Left hindlimb (tissue), 1 donor: Measurements from ENCODE around the gene ABCA8.
"Not testable (repeated sequence)": the region's sequence is repeated elsewhere in the genome, so short reads cannot be mapped to it uniquely, and the experiment has no call there.

Source experiments
- DNase-seq: peaks from one replicate; pipeline ENCODE4 v3.0.0-alpha.2; 2018

The ABCA8 gene, protein sequence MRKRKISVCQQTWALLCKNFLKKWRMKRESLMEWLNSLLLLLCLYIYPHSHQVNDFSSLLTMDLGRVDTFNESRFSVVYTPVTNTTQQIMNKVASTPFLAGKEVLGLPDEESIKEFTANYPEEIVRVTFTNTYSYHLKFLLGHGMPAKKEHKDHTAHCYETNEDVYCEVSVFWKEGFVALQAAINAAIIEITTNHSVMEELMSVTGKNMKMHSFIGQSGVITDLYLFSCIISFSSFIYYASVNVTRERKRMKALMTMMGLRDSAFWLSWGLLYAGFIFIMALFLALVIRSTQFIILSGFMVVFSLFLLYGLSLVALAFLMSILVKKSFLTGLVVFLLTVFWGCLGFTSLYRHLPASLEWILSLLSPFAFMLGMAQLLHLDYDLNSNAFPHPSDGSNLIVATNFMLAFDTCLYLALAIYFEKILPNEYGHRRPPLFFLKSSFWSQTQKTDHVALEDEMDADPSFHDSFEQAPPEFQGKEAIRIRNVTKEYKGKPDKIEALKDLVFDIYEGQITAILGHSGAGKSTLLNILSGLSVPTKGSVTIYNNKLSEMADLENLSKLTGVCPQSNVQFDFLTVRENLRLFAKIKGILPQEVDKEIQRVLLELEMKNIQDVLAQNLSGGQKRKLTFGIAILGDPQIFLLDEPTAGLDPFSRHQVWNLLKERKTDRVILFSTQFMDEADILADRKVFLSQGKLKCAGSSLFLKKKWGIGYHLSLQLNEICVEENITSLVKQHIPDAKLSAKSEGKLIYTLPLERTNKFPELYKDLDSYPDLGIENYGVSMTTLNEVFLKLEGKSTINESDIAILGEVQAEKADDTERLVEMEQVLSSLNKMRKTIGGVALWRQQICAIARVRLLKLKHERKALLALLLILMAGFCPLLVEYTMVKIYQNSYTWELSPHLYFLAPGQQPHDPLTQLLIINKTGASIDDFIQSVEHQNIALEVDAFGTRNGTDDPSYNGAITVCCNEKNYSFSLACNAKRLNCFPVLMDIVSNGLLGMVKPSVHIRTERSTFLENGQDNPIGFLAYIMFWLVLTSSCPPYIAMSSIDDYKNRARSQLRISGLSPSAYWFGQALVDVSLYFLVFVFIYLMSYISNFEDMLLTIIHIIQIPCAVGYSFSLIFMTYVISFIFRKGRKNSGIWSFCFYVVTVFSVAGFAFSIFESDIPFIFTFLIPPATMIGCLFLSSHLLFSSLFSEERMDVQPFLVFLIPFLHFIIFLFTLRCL (N-terminal part only)

DNA sequence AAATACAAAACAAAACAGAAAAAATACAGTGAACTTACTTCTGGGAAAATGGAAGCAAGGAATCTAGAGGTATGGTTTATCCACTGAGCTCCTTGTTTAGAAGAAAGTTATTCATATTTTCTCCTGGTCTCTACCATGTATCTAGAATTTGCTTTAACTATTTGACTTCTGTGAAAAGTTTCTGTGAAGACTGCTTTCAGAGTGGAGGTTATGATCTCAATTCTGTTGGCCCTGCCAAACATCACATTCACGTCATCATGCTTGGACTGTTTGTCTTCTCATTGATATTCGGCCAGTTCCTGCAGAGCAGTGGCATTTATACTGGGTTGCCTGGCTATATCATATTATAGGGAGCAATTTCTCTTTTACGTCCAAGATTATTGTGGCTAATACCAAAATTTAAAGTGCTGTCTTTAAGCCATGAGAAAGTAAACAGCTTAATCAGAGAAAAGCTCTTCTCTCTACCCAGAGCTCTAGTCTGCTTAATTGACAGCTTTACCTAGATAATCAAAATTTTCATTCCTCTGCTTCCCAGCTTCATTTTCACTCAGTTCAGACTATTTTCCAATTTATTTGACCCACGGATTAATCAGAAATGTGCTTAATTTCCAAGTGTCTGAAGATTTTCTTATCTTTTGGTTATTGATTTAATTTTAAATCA is at the start of gene ABCA8:
TSS of gene ABCA8 (minus strand) at position 212 of the 661 bp plus-strand sequence. CDS start 13,358 bp downstream, outside the sequence.
- DNase-seq, result peak; percentile 50

GRCh38 chr17:69004759-69005158 is 49.6 kb upstream of the ABCA8 start:
- DNase-seq, result not testable (repeated sequence)

- DNase-seq, result not testable (repeated sequence)
Observed at GRCh38 chr17:68999743-69000142, 44.6 kb upstream of the ABCA8 start.

GRCh38 chr17:68993112-68993511 is 37.9 kb upstream of the ABCA8 start:
- DNase-seq, result no peak

DNA sequence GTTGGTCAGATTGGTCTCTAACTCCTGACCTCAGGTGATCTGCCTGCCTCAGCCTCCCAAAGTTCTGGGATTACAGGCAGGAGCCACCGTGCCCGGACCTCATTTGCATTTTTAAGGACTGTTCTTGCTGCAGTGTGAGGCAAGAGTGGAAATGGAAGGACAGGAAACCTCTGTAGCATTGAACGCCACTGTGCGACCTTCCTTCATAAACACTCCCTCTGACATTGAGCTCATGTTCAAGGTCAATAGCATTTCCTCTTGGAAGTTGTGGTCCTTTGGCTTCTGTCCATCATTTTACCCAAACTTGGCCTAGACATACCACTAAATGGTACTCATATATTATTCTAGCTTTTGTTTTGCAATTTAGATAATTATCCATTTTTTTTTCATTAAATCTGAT is 32.8 kb upstream of the ABCA8 start:
- DNase-seq, result no peak

DNA sequence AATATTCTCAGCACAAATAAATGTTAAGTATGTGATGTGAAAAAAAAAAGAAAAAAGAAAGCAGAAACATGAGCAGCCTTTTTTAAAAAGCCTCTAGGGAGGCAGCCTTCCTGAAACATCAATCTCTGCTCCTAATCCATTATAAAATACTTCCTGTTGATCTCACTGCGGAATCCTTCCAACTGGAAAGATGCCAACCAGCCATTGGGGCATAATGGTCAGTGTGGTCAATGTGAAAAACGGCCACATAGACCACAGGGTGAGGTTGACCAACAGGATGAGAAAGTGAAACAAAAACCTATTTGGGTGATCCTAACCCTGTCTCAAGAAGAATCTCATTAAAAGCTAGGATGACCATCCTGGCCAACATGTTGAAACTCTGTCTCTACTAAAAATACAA is 26.1 kb upstream of the ABCA8 start:
- DNase-seq, result peak; percentile 39

DNA sequence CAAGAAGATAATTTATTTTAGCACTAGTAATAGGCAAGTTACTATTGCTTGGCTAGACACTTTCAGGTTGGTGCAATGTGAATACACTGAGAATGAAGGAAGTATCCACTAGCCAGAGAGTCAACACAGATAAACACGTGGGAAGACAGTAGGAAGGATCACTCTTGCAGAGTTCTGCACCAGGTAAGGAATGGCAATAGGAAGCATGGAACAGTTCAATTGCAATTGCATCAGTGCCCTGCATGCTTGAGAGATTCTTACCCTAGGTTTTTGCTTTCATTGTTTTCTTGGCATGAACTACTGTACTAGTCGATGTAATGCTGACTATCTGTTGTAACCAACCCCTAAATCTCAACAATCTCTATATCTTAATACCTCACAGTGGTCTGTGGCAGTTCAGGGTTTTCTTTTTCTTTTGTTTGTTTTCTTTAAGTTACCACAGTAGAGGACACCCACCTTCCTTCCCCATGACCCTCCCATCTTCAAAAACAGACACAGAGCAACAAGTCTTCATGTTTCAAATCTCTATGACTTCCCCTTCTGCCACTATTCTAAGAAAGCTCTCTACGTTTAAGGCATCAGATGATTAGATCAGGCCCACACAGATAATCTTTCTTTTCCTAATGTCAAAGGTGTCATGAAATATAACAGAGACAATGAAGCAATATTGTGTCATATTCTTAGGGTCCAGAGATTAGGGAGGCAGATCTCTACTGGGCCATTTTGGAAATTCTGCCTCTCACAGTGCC is 18.1 kb upstream of the ABCA8 start:
- no peak for DNase-seq

DNA sequence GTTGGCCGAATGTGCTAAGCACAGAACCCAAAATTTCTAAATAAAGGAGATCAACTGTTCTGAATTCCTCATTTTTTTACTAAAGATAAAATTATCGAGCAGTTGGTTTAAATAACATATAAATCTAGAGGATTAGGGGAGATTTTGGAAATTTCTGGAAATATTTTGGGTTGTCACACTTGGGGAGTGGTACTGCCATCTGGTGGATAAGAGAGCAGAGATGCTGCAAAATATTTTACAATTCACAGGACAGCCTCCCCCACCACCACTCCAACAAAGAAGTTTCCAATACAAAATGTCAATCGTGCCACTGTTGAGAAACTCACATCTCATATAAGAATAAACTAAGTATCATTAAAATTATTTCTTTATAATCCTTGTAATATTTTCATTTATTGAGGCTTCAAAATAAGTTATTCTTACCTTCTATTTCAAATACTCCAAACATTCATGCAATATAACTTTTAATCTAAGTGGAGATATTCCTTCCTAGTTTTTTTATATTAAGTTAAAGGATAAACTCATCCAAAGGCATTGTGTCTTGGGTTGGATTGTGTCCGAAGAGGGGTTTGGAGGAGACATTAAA is 17.0 kb upstream of the ABCA8 start:
- no peak for DNase-seq

DNA sequence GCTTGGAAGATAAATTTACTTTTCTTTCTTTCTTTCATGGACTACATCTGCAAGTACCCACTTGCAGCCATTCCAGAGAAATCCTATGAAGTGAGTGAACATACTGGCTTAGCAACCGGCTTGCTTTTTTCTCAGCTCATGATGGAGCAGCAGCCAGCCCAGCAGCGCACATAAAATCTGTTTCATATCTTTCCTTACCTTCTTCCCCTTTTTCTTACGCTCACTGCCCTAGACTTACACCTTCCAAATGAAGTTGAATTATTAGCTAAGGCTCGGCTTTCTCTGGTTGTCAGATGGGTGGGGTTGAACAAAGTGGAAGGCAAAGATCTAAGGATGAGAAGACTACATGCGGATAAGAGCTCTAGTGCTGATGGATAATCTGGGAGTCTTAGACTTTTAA is 13.9 kb upstream of the ABCA8 start:
- DNase-seq, result no peak

DNA sequence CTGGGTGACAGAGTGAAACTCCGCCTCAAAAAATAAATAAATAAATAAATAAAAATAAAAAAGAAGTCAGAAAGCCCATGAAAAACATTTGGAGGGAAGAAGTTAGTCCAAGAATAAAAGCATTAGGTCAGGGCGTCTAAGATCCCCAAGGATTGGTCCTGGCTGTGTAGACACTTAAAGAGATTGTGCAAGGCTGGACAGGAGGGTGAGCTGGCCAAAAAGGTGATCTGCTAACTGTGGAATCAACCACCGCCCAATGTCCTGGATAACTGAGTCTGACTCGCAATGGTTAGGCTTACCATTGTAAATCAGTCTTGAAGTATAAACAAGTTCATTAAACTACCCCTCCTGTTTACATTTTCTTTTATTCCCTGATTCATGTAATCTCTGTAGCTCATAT is 8.8 kb upstream of the ABCA8 start:
- DNase-seq, result no peak

GRCh38 chr17:68961214-68961882 is 6.2 kb upstream of the ABCA8 start:
- no peak for DNase-seq

- DNase-seq, result not testable (repeated sequence)
Observed at GRCh38 chr17:68959117-68959516, 3.9 kb upstream of the ABCA8 start.

DNA sequence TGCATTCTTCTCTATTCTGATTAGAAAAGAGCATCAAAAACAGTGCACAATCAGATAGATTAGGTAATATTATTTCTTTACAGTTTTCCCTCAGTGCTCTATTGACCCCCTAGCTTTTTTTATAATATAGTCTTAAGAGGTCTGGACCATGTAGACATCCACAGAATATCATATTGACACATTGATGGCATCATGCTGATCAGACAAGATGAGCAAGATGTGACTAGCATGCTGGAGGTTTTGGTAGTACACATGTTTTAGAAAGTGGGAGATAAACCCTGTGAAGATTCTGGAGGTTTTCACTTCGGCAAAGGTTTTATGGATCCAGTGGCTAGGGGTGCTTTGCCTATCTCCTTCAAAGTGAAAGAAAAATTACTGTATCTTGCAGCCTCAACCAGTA is 2.8 kb upstream of the ABCA8 start:
- no peak for DNase-seq

DNA sequence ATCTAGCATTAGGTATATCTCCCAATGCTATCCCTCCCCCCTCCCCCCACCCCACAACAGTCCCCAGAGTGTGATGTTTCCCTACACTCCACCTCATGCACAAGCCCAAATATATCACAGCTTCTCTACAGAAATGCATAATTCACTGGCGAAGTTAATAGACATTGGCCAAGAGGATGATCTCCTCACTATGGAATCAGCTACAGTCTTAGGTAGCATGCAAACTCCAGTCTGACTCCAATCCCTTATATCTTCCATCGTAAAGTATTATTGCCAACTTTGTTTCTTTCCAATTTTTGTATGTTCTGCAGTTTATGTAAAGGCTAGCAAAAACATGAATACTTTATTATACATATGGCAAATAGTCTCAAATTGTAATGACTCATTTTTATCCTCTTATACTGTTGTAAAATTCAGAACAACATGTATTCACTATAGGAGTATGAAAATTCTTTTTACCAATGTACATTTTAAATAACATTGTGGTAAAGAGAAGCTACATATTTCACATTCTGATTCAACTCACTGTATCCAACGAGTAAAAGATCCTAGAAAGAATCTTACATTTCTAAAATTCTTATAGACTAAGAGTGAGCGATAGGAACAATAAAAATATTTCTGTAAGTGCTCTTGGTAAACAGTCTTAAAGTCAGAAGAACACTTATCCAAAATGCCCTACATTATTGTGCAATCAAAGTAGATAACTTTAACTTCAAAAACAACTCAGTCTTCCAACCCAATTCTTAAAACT is 871 bp downstream of the ABCA8 start:
- DNase-seq, result no peak

- no peak for DNase-seq
Observed at GRCh38 chr17:68953340-68953997, 1.7 kb downstream of the ABCA8 start.

GRCh38 chr17:68950725-68951124 is 4.5 kb downstream of the ABCA8 start:
- DNase-seq, result no peak

- DNase-seq, result not testable (repeated sequence)
Observed at GRCh38 chr17:68947868-68948267, 7.3 kb downstream of the ABCA8 start.

GRCh38 chr17:68944435-68945035 is 10.7 kb downstream of the ABCA8 start:
- DNase-seq, result no peak

DNA sequence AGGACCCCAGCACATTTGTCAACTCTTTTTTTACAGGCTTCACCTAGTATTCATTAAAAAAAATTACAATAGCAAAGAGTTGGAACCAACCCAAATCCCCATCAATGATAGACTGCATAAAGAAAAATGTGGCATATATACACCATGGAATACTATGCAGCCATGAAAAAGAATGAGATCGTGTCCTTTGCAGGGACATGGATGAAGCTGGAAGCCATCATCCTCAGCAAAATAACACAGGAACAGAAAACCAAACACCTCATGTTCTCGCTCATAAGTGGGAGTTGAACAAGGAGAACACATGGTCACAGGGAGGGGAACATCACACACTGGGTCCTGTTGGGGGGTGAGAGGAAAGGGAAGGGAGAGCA is 11.4 kb downstream of the ABCA8 start:
- DNase-seq, result not testable (repeated sequence)
